Right lobe of liver (tissue), 6 donors: ENCODE results near the gene BLM. TPM values are rescaled to one million over a fixed set of nuclear protein-coding genes. Genes with fewer than 3 reads are reported as not detected.

Source experiments
- ATAC-seq, 4 donors: fragments of 200-7000 bp; cut with Tn5 transposase; one replicate each; pipeline ENCODE4 v1.9.1; 2020; ENCODE audit warnings: mild to moderate bottlenecking in 4 of 4, moderate library complexity in 4 of 4
- DNase-seq, 3 donors: peaks; one replicate each; pipeline ENCODE4 v3.0.0-alpha.2; 2020
- H3K27ac ChIP-seq, 3 donors: fragments of 200-600 bp; one replicate each; pipeline ENCODE4 v1.8.0; 2022
- H3K27me3 ChIP-seq, 2 donors: fragments of 200-600 bp; one replicate each; pipeline ENCODE4 v1.8.0; 2022
- H3K36me3 ChIP-seq, 4 donors: fragments of 200-600 bp; sonication (generic) in 1 of 4; one replicate each; pipeline versions ENCODE4 v1.5.1 to v1.8.0; 2017 to 2022; ENCODE audit warnings: control low read depth in 1 of 4
- H3K4me1 ChIP-seq, 4 donors: fragments of 200-600 bp; sonication (generic) in 1 of 4; one replicate each; pipeline versions ENCODE4 v1.5.1 to v1.8.0; 2017 to 2022; ENCODE audit warnings: control low read depth in 1 of 4
- H3K4me3 ChIP-seq, 3 donors: fragments of 200-600 bp; one replicate each; pipeline ENCODE4 v1.8.0; 2022
- H3K9me3 ChIP-seq, 4 donors: fragments of 200-600 bp; sonication (generic) in 1 of 4; one replicate each; pipeline versions ENCODE4 v1.5.1 to v1.8.0; 2017 to 2022; ENCODE audit warnings: control low read depth in 1 of 4
- CTCF ChIP-seq, 4 donors: fragments of 200-600 bp in 3 of 4; fragments of 450-650 bp in 1 of 4; IDR thresholded peaks; one replicate each; pipeline versions ENCODE4 v1.5.1 to v1.8.0; 2016 to 2022; ENCODE audit warnings: antibody characterized with exemption in 4 of 4, mild to moderate bottlenecking in 2 of 4
- POLR2A ChIP-seq: fragments of 450-650 bp; IDR thresholded peaks from one replicate; pipeline ENCODE4 v1.6.1; 2017; ENCODE audit warnings: antibody characterized with exemption, mild to moderate bottlenecking
- WGBS: methylation state at CpG from one replicate; pipeline ENCODE4 v1.1.6; 2018; ENCODE audit warnings: low coverage, low lambda C conversion rate; ENCODE audit not compliant: insufficient coverage; ENCODE audit errors: missing lambda C conversion rate; 5-methylcytosine and 5-hydroxymethylcytosine counted together
- intact Hi-C, 2 donors: fragments of 100-400 bp; cut with DNase I; formaldehyde crosslinking; loops; one replicate each; pipeline versions ENCODE4 v1.11.2 to v1.14.1; 2022
- total RNA-seq, 6 experiments: library from RNA; depleted of rRNA in 2 of 6; stranded (reverse); fragments of >200 nt in 2 of 6; fragmentation: NEBNext Ultra II Directional in 3 of 6; extraction: Animal tissue kit (Norgen Biotek cat#: 25700) in 3 of 6; gene quantifications; one replicate each; pipeline versions ENCODE4 v1.1.0 to v1.2.4, GENCODE V29; 2016 to 2023
- donor health status: DM: no; HTN: yes; CAD: no.
- donor health status: DM: no; HTN: no; CAD: no.
- donor health status: DM: no; HTN: no; CAD: no.
- donor health status: DM: no; HTN: yes; CAD: no.
- donor health status: DM: no; HTN: yes; CAD: no.

Gene BLM
- total RNA-seq, 6 experiments from 2014 or later: 0.20 to 2.3 (median 0.45) TPM

GRCh38 chr15:90705212-90705611 is 11.9 kb upstream of the BLM start:
- intact Hi-C loops: no loop called here
- no peaks in the 10 kb centered on the region for H3K27me3 ChIP-seq
- no peaks in the 10 kb centered on the region for H3K9me3 ChIP-seq
- no peaks in the 10 kb centered on the region for H3K4me1 ChIP-seq
- 100% methylated on average over 4 of the region's 4 CpGs for WGBS
- TF ChIP-seq POLR2A: no peak
- TF ChIP-seq CTCF (IDR thresholded peaks at IDR 0.05): no peak
- no peak overlapping the region for H3K27ac ChIP-seq
- DNase-seq (no peak), ATAC-seq (no peak)
- no peaks in the 10 kb centered on the region for H3K36me3 ChIP-seq
- no peak overlapping the region for H3K4me3 ChIP-seq

- H3K9me3 ChIP-seq: no peaks in the 10 kb centered on the region
- no peaks in the 10 kb centered on the region for H3K36me3 ChIP-seq
- DNase-seq: no peak
- H3K4me1 ChIP-seq: no peaks in the 10 kb centered on the region
- WGBS: 89% methylated on average over 5 of the region's 7 CpGs
- intact Hi-C loops: no loop called here
- H3K27me3 ChIP-seq: no peaks in the 10 kb centered on the region
- TF ChIP-seq POLR2A (no peak), CTCF (IDR thresholded peaks at IDR 0.05) (no peak)
- H3K4me3 ChIP-seq: no peak overlapping the region
- no peak for ATAC-seq
- no peak overlapping the region for H3K27ac ChIP-seq
These were observed 10.5 kb upstream of the BLM start for GRCh38 chr15:90706394-90707327.

GRCh38 chr15:90707489-90707888 is 9.7 kb upstream of the BLM start:
- Histone ChIP-seq H3K9me3 (no peaks in the 10 kb centered on the region), H3K4me3 (no peak overlapping the region), H3K36me3 (no peaks in the 10 kb centered on the region), H3K4me1 (no peaks in the 10 kb centered on the region), H3K27me3 (no peaks in the 10 kb centered on the region), H3K27ac (no peak overlapping the region)
- DNase-seq (no peak), ATAC-seq (no peak)
- intact Hi-C loops: no loop called here
- no peak for TF ChIP-seq CTCF (IDR thresholded peaks at IDR 0.05)
- TF ChIP-seq POLR2A: no peak
- 82% methylated on average over 2 of the region's 2 CpGs for WGBS

GRCh38 chr15:90708516-90708915 is 8.6 kb upstream of the BLM start:
- intact Hi-C loops: no loop called here
- no peaks in the 10 kb centered on the region for H3K9me3 ChIP-seq
- H3K36me3 ChIP-seq: no peaks in the 10 kb centered on the region
- no peak overlapping the region for H3K27ac ChIP-seq
- ATAC-seq: no peak
- no peak overlapping the region for H3K4me3 ChIP-seq
- TF ChIP-seq POLR2A (no peak), CTCF (IDR thresholded peaks at IDR 0.05) (no peak)
- DNase-seq: no peak
- WGBS: no CpG with 5 or more reads among the region's 1 CpG
- H3K4me1 ChIP-seq: no peaks in the 10 kb centered on the region
- no peaks in the 10 kb centered on the region for H3K27me3 ChIP-seq
